ENCODE results near the gene FBXO5. TPM values are rescaled to one million over a fixed set of nuclear protein-coding genes. Genes with fewer than 3 reads are reported as not detected.

Gene FBXO5
- total RNA-seq, 1 experiment from 2014 or later = 15.6 TPM

GRCh38 chr6:152983637-152984512 lies 1.0 kb upstream of the FBXO5 start:
- DNase-seq = peak; percentile 88
- H3K4me3 ChIP-seq (ENCODE audit: low read length) = peak overlapping the region; percentile 83
- peaks cover 20% of the 10 kb centered on the region for H3K36me3 ChIP-seq (ENCODE audit: insufficient read depth, low read length)

GRCh38 chr6:152981989-152982903 lies 595 bp downstream of the FBXO5 start:
- H3K4me3 ChIP-seq (ENCODE audit: low read length) = peak overlapping the region; percentile 83
- peaks cover 36% of the 10 kb centered on the region for H4K20me1 ChIP-seq (ENCODE audit: insufficient read depth, low read depth, low read length)
- no peaks in the 10 kb centered on the region for H3K9me3 ChIP-seq (ENCODE audit: low read length)
- H2AFZ ChIP-seq (ENCODE audit: low read length) = no peak overlapping the region
- H3K9ac ChIP-seq (ENCODE audit: low read length) = peak overlapping the region; percentile 88
- DNase-seq = peak; percentile 65
- H3K4me2 ChIP-seq (ENCODE audit: low read depth, low read length, poor library complexity, severe bottlenecking) = peak overlapping the region; percentile 90
- peaks cover 93% of the 10 kb centered on the region for H3K79me2 ChIP-seq (ENCODE audit: low read length)
- H3K27me3 ChIP-seq (ENCODE audit: low read length) = no peaks in the 10 kb centered on the region
- H3K36me3 ChIP-seq (ENCODE audit: insufficient read depth, low read length) = peaks cover 28% of the 10 kb centered on the region
- no peaks in the 10 kb centered on the region for H3K9me2 ChIP-seq (replicated peaks; ENCODE audit: insufficient read depth, low read length)
- peak overlapping the region; percentile 46 for H3K27ac ChIP-seq (ENCODE audit: low read length)
- peaks cover 60% of the 10 kb centered on the region for H3K4me1 ChIP-seq (ENCODE audit: low read length)

More at GRCh38 chr6:152983637-152984512, 1.0 kb upstream of the FBXO5 start:
- peak overlapping the region; percentile 3; the same call in 1 of the 2 replicates for H2AFZ ChIP-seq (ENCODE audit: low read length)
- H3K27me3 ChIP-seq (ENCODE audit: low read length) = no peaks in the 10 kb centered on the region
- no peaks in the 10 kb centered on the region for H3K9me3 ChIP-seq (ENCODE audit: low read length)
- peak overlapping the region; percentile 91 for H3K27ac ChIP-seq (ENCODE audit: low read length)
- H3K9ac ChIP-seq (ENCODE audit: low read length) = peak overlapping the region; percentile 93
- H3K4me2 ChIP-seq (ENCODE audit: low read depth, low read length, poor library complexity, severe bottlenecking) = peak overlapping the region; percentile 84
- H3K9me2 ChIP-seq (replicated peaks; ENCODE audit: insufficient read depth, low read length) = no peaks in the 10 kb centered on the region
- peaks cover 77% of the 10 kb centered on the region for H3K79me2 ChIP-seq (ENCODE audit: low read length)
- peaks cover 44% of the 10 kb centered on the region for H3K4me1 ChIP-seq (ENCODE audit: low read length)
- H4K20me1 ChIP-seq (ENCODE audit: insufficient read depth, low read depth, low read length) = peaks cover 24% of the 10 kb centered on the region

GRCh38 chr6:152981219-152981618 lies 1.6 kb downstream of the FBXO5 start:
- H3K4me3 ChIP-seq (ENCODE audit: low read length) = peak overlapping the region; percentile 83
- no peaks in the 10 kb centered on the region for H3K27me3 ChIP-seq (ENCODE audit: low read length)
- H3K4me1 ChIP-seq (ENCODE audit: low read length) = peaks cover 62% of the 10 kb centered on the region
- H3K79me2 ChIP-seq (ENCODE audit: low read length) = peaks cover 93% of the 10 kb centered on the region
- no peaks in the 10 kb centered on the region for H3K9me3 ChIP-seq (ENCODE audit: low read length)
- no peak overlapping the region for H2AFZ ChIP-seq (ENCODE audit: low read length)
- peak overlapping the region; percentile 62 for H3K9ac ChIP-seq (ENCODE audit: low read length)
- H3K4me2 ChIP-seq (ENCODE audit: low read depth, low read length, poor library complexity, severe bottlenecking) = peak overlapping the region; percentile 90
- peaks cover 46% of the 10 kb centered on the region for H4K20me1 ChIP-seq (ENCODE audit: insufficient read depth, low read depth, low read length)
- DNase-seq = peak; percentile 42
- peak overlapping the region; percentile 46; the same call in 1 of the 2 replicates for H3K27ac ChIP-seq (ENCODE audit: low read length)
- peaks cover 35% of the 10 kb centered on the region for H3K36me3 ChIP-seq (ENCODE audit: insufficient read depth, low read length)
- no peaks in the 10 kb centered on the region for H3K9me2 ChIP-seq (replicated peaks; ENCODE audit: insufficient read depth, low read length)

- Histone ChIP-seq H2AFZ (ENCODE audit: low read length) (no peak overlapping the region), H3K4me3 (ENCODE audit: low read length) (peak overlapping the region; percentile 83), H3K4me2 (ENCODE audit: low read depth, low read length, poor library complexity, severe bottlenecking) (peak overlapping the region; percentile 90), H3K27me3 (ENCODE audit: low read length) (no peaks in the 10 kb centered on the region), H3K9me2 (replicated peaks; ENCODE audit: insufficient read depth, low read length) (no peaks in the 10 kb centered on the region), H3K9me3 (ENCODE audit: low read length) (no peaks in the 10 kb centered on the region), H4K20me1 (ENCODE audit: insufficient read depth, low read depth, low read length) (peaks cover 47% of the 10 kb centered on the region), H3K36me3 (ENCODE audit: insufficient read depth, low read length) (peaks cover 41% of the 10 kb centered on the region), H3K4me1 (ENCODE audit: low read length) (peaks cover 57% of the 10 kb centered on the region), H3K79me2 (ENCODE audit: low read length) (peaks cover 93% of the 10 kb centered on the region), H3K9ac (ENCODE audit: low read length) (peak overlapping the region; percentile 62), H3K27ac (ENCODE audit: low read length) (no peak overlapping the region)
- peak; percentile 34 for DNase-seq
Measured at GRCh38 chr6:152980656-152981055, 2.2 kb downstream of the FBXO5 start.

GRCh38 chr6:152979116-152979515 lies 3.7 kb downstream of the FBXO5 start:
- Histone ChIP-seq H4K20me1 (ENCODE audit: insufficient read depth, low read depth, low read length) (peaks cover 61% of the 10 kb centered on the region), H2AFZ (ENCODE audit: low read length) (no peak overlapping the region), H3K79me2 (ENCODE audit: low read length) (peaks cover 92% of the 10 kb centered on the region), H3K9ac (ENCODE audit: low read length) (no peak overlapping the region; the same call in 1 of the 2 replicates), H3K27ac (ENCODE audit: low read length) (no peak overlapping the region), H3K9me2 (replicated peaks; ENCODE audit: insufficient read depth, low read length) (no peaks in the 10 kb centered on the region), H3K9me3 (ENCODE audit: low read length) (no peaks in the 10 kb centered on the region), H3K27me3 (ENCODE audit: low read length) (no peaks in the 10 kb centered on the region), H3K4me1 (ENCODE audit: low read length) (peaks cover 44% of the 10 kb centered on the region), H3K4me2 (ENCODE audit: low read depth, low read length, poor library complexity, severe bottlenecking) (peak overlapping the region; percentile 90), H3K36me3 (ENCODE audit: insufficient read depth, low read length) (peaks cover 55% of the 10 kb centered on the region), H3K4me3 (ENCODE audit: low read length) (no peak overlapping the region)
- DNase-seq = peak; percentile 40

GRCh38 chr6:152978058-152978457 lies 4.8 kb downstream of the FBXO5 start:
- Histone ChIP-seq H3K9ac (ENCODE audit: low read length) (no peak overlapping the region), H3K9me3 (ENCODE audit: low read length) (no peaks in the 10 kb centered on the region), H3K4me3 (ENCODE audit: low read length) (no peak overlapping the region), H3K36me3 (ENCODE audit: insufficient read depth, low read length) (peaks cover 63% of the 10 kb centered on the region), H3K79me2 (ENCODE audit: low read length) (peaks cover 92% of the 10 kb centered on the region), H3K27ac (ENCODE audit: low read length) (peak overlapping the region; percentile 22), H2AFZ (ENCODE audit: low read length) (no peak overlapping the region), H3K4me1 (ENCODE audit: low read length) (peaks cover 44% of the 10 kb centered on the region), H4K20me1 (ENCODE audit: insufficient read depth, low read depth, low read length) (peaks cover 64% of the 10 kb centered on the region), H3K4me2 (ENCODE audit: low read depth, low read length, poor library complexity, severe bottlenecking) (peak overlapping the region; percentile 90), H3K27me3 (ENCODE audit: low read length) (no peaks in the 10 kb centered on the region), H3K9me2 (replicated peaks; ENCODE audit: insufficient read depth, low read length) (no peaks in the 10 kb centered on the region)
- no peak for DNase-seq

GRCh38 chr6:152977556-152977955 lies 5.3 kb downstream of the FBXO5 start:
- Histone ChIP-seq H3K9me2 (replicated peaks; ENCODE audit: insufficient read depth, low read length) (no peaks in the 10 kb centered on the region), H3K9me3 (ENCODE audit: low read length) (no peaks in the 10 kb centered on the region), H2AFZ (ENCODE audit: low read length) (no peak overlapping the region), H3K4me2 (ENCODE audit: low read depth, low read length, poor library complexity, severe bottlenecking) (peak overlapping the region; percentile 1), H3K27me3 (ENCODE audit: low read length) (no peaks in the 10 kb centered on the region), H3K27ac (ENCODE audit: low read length) (peak overlapping the region; percentile 22), H4K20me1 (ENCODE audit: insufficient read depth, low read depth, low read length) (peaks cover 66% of the 10 kb centered on the region), H3K9ac (ENCODE audit: low read length) (no peak overlapping the region), H3K4me3 (ENCODE audit: low read length) (no peak overlapping the region), H3K79me2 (ENCODE audit: low read length) (peaks cover 93% of the 10 kb centered on the region), H3K4me1 (ENCODE audit: low read length) (peaks cover 44% of the 10 kb centered on the region), H3K36me3 (ENCODE audit: insufficient read depth, low read length) (peaks cover 68% of the 10 kb centered on the region)
- peak; percentile 47 for DNase-seq

Data from Karpas-422 (cell line).